Tibial nerve (tissue), 4 donors: Measurements from ENCODE around the gene MC3R.
"Not testable (repeated sequence)": the region's sequence is repeated elsewhere in the genome, so short reads cannot be mapped to it uniquely, and the experiment has no call there.

Source experiments
- EP300 ChIP-seq, 2 donors: sonication (generic); formaldehyde crosslinking; IDR thresholded peaks; one replicate each; pipeline ENCODE4 v1.6.1; 2017; ENCODE audit warnings: antibody characterized with exemption in 2 of 2, mild to moderate bottlenecking in 1 of 2
- POLR2A ChIP-seq, 2 donors: fragments of 450-650 bp; IDR thresholded peaks; one replicate each; pipeline ENCODE4 v1.6.1; 2017; ENCODE audit warnings: antibody characterized with exemption in 2 of 2, mild to moderate bottlenecking in 2 of 2, moderate library complexity in 2 of 2
- TF ChIP-seq, protein P1 (sequence below), 5 experiments: fragments of 200-600 bp in 3 of 5; fragments of 450-650 bp in 2 of 5; sonication (generic) in 3 of 5; IDR thresholded peaks; one replicate each; pipeline ENCODE4 v1.5.1; 2016 to 2019; ENCODE audit warnings: antibody characterized with exemption in 5 of 5, mild to moderate bottlenecking in 3 of 5, moderate library complexity in 2 of 5

- not testable (repeated sequence) for TF ChIP-seq EP300, POLR2A (IDR thresholded peaks at IDR 0.05)
- TF ChIP-seq, protein P1, sequence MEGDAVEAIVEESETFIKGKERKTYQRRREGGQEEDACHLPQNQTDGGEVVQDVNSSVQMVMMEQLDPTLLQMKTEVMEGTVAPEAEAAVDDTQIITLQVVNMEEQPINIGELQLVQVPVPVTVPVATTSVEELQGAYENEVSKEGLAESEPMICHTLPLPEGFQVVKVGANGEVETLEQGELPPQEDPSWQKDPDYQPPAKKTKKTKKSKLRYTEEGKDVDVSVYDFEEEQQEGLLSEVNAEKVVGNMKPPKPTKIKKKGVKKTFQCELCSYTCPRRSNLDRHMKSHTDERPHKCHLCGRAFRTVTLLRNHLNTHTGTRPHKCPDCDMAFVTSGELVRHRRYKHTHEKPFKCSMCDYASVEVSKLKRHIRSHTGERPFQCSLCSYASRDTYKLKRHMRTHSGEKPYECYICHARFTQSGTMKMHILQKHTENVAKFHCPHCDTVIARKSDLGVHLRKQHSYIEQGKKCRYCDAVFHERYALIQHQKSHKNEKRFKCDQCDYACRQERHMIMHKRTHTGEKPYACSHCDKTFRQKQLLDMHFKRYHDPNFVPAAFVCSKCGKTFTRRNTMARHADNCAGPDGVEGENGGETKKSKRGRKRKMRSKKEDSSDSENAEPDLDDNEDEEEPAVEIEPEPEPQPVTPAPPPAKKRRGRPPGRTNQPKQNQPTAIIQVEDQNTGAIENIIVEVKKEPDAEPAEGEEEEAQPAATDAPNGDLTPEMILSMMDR (IDR thresholded peaks at IDR 0.05): not testable (repeated sequence)
Observed at GRCh38 chr20:56221186-56221585, 27.3 kb upstream of the MC3R start.
